Measurements from ENCODE around the gene WDFY3.

Gene WDFY3

GRCh38 chr4:84964995-84965552 lies 1.4 kb downstream of the WDFY3 start:
- DNase-seq (ENCODE audit: low read depth in 2 of 2): no peak
- TF ChIP-seq, protein P1, sequence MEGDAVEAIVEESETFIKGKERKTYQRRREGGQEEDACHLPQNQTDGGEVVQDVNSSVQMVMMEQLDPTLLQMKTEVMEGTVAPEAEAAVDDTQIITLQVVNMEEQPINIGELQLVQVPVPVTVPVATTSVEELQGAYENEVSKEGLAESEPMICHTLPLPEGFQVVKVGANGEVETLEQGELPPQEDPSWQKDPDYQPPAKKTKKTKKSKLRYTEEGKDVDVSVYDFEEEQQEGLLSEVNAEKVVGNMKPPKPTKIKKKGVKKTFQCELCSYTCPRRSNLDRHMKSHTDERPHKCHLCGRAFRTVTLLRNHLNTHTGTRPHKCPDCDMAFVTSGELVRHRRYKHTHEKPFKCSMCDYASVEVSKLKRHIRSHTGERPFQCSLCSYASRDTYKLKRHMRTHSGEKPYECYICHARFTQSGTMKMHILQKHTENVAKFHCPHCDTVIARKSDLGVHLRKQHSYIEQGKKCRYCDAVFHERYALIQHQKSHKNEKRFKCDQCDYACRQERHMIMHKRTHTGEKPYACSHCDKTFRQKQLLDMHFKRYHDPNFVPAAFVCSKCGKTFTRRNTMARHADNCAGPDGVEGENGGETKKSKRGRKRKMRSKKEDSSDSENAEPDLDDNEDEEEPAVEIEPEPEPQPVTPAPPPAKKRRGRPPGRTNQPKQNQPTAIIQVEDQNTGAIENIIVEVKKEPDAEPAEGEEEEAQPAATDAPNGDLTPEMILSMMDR (IDR thresholded peaks at IDR 0.05; ENCODE audit: low read depth, low read length): no peak
- peak overlapping the region; percentile 79 to 87 for H3K4me3 ChIP-seq (replicated peaks in 1 of 2; ENCODE audit: low read depth in 2 of 2, low read length in 2 of 2)

GRCh38 chr4:84962102-84962501 lies 4.4 kb downstream of the WDFY3 start:
- DNase-seq (ENCODE audit: low read depth in 2 of 2): no peak
- no peak overlapping the region for H3K4me3 ChIP-seq (replicated peaks in 1 of 2; ENCODE audit: low read depth in 2 of 2, low read length in 2 of 2)
- TF ChIP-seq, protein P1 (IDR thresholded peaks at IDR 0.05; ENCODE audit: low read depth, low read length): no peak

DNA sequence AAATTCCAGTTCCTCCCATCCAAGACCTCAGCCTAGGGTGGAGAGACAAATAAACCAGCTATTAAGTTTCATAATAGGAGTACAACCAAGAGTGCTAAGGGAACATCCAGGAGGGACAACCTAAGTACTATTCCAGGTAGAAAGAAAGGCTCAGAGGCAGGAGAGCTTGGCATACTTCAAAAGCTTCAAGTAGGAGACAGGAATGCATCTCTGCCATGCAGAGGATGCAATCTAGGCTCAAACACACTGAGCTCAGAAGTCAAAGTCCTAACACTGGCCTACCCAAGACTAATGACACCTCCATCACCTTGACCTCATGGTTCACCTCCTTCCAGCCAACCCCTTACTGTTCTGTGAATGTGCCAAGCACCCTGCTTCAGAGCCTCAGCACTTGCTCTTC lies 8.1 kb downstream of the WDFY3 start:
- no peak overlapping the region for H3K4me3 ChIP-seq (replicated peaks in 1 of 2; ENCODE audit: low read depth in 2 of 2, low read length in 2 of 2)
- DNase-seq (ENCODE audit: low read depth in 2 of 2): no peak
- TF ChIP-seq, protein P1 (IDR thresholded peaks at IDR 0.05; ENCODE audit: low read depth, low read length): no peak

DNA sequence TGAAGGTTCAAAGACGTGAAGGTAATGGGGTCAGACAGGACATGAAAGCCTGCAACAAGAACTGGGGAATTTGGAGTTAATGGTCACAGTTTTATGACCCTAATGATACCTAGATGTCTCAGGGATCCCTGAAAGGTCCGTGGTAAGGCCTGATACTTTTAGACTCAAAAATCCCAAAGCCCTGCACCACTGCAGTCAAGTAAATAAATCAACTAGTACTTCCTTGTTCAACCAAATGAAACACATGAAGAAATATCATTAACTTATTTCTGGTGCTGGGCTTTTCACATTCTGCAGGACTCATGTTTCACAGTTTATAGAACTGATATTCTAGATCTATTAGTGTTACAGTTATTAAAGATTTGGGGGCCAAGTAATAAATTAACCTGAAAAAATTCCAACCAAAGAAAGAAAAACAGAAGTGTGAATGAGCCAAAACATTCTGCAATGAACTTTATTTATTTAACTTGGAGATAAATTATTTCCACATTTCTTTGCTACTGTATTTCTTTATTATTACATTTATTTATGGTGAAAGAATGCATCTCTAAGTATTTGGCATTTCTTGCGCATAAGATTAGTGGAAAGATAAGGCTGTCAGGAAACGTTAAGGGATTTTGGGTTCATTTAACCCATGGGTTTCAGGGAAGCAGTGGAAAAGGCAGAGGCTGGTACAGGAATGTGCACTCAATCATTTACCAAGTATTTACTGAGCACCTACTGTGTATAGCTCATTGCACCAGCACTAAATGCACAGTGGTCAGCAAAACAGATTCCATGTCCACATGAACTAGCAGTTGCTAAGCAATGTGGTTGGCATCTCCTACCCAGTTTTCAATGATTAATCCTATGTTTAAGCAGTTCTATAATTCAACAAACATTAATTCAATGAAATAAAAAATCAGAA lies 8.7 kb downstream of the WDFY3 start:
- no peak overlapping the region for H3K4me3 ChIP-seq (replicated peaks in 1 of 2; ENCODE audit: low read depth in 2 of 2, low read length in 2 of 2)
- TF ChIP-seq, protein P1 (IDR thresholded peaks at IDR 0.05; ENCODE audit: low read depth, low read length): no peak
- no peak for DNase-seq (ENCODE audit: low read depth in 2 of 2)

DNA sequence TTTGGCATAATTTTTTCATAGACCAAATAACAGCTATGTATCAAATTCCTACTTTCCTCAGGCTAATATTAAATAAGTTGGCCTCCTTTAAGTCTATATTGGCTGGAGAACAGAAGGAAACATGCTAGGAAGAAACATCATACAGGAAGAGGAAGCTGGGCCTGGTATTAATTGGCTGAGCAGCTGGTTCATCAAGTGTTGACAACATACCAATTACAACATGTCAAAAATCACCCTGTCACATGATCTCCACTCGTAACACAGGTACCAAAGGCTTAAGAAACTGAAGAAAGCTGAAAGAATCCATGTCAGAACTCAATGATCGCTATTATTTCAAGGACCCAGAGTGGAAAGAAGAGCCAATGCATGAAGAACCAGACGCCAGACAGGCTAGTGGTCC lies 10.5 kb downstream of the WDFY3 start:
- H3K4me3 ChIP-seq (replicated peaks in 1 of 2; ENCODE audit: low read depth in 2 of 2, low read length in 2 of 2): no peak overlapping the region
- TF ChIP-seq, protein P1 (IDR thresholded peaks at IDR 0.05; ENCODE audit: low read depth, low read length): no peak
- no peak for DNase-seq (ENCODE audit: low read depth in 2 of 2)

- TF ChIP-seq, protein P1 (IDR thresholded peaks at IDR 0.05; ENCODE audit: low read depth, low read length): no peak
- no peak overlapping the region for H3K4me3 ChIP-seq (replicated peaks in 1 of 2; ENCODE audit: low read depth in 2 of 2, low read length in 2 of 2)
- DNase-seq (ENCODE audit: low read depth in 2 of 2): no peak
Measured at GRCh38 chr4:84954982-84955567, 11.4 kb downstream of the WDFY3 start.

Data from cardiac fibroblast (primary cell).